Body of pancreas (tissue), 4 donors: Measurements from ENCODE around the gene VGLL4. TPM values are rescaled to one million over a fixed set of nuclear protein-coding genes. Genes with fewer than 3 reads are reported as not detected.

Source experiments
- ATAC-seq: fragments of 150-250 bp; one replicate; pipeline ENCODE4 v1.9.1; 2016
- DNase-seq, 4 donors: peaks; one replicate each; pipeline ENCODE4 v3.0.0-alpha.2; 2019
- H3K27ac ChIP-seq, 4 donors: fragments of 200-600 bp; sonication (generic); 1 replicate in 3 of 4; 2 replicates in 1 of 4; pipeline versions ENCODE4 v1.5.1 to v1.6.1; 2016 to 2019; ENCODE audit warnings: mild to moderate bottlenecking in 1 of 4, mixed read lengths in 1 of 4, moderate library complexity in 1 of 4
- H3K27me3 ChIP-seq, 2 donors: fragments of 200-600 bp; sonication (generic); one replicate each; pipeline ENCODE4 v1.6.0; 2016; ENCODE audit warnings: mild to moderate bottlenecking in 1 of 2
- H3K36me3 ChIP-seq, 2 donors: fragments of 200-600 bp; sonication (generic); replicated peaks in 1 of 2; 2 replicates each; pipeline ENCODE4 v1.5.1; 2016; ENCODE audit warnings: low read depth in 2 of 2; ENCODE audit not compliant: insufficient read depth in 1 of 2
- H3K4me1 ChIP-seq: fragments of 200-600 bp; sonication (generic); one replicate; pipeline ENCODE4 v1.6.0; 2016
- H3K4me3 ChIP-seq, 2 donors: fragments of 200-600 bp; sonication (generic); 1 replicate in 1 of 2; 2 replicates in 1 of 2; pipeline ENCODE4 v1.5.1; 2016 to 2019
- H3K9me3 ChIP-seq, 3 donors: fragments of 200-600 bp; sonication (generic); 1 replicate in 2 of 3; 2 replicates in 1 of 3; pipeline ENCODE4 v1.5.1; 2016
- CTCF ChIP-seq, 7 experiments: fragments of 450-650 bp in 4 of 7; fragments of 200-600 bp in 3 of 7; sonication (generic) in 3 of 7; IDR thresholded peaks; one replicate each; pipeline ENCODE4 v1.5.1; 2016 to 2019; ENCODE audit warnings: antibody characterized with exemption in 7 of 7
- POLR2A ChIP-seq, 3 donors: fragments of 450-650 bp; IDR thresholded peaks; one replicate each; pipeline ENCODE4 v1.6.1; 2016; ENCODE audit warnings: antibody characterized with exemption in 3 of 3, mild to moderate bottlenecking in 2 of 3
- WGBS, 2 donors: methylation state at CpG; one replicate each; pipeline ENCODE4 v1.1.5; 2017; 5-methylcytosine and 5-hydroxymethylcytosine counted together
- intact Hi-C: fragments of 100-400 bp; cut with DNase I; formaldehyde crosslinking; loops from one replicate; pipeline ENCODE4 v1.15.1; 2023
- total RNA-seq, 2 donors: library from RNA; depleted of rRNA; stranded (reverse); fragments of >200 nt; gene quantifications; one replicate each; pipeline ENCODE4 v1.1.0, GENCODE V29; 2016

Gene VGLL4
- total RNA-seq, 2 donors from 2014 or later: 66.4 to 91.0 TPM

GRCh38 chr3:11610044-11610671 is 33.6 kb downstream of the VGLL4 start:
- Histone ChIP-seq H3K27me3 (no peaks in the 10 kb centered on the region), H3K27ac (no peak overlapping the region), H3K36me3 (no peaks in the 10 kb centered on the region), H3K4me1 (peaks cover 38% of the 10 kb centered on the region), H3K9me3 (no peaks in the 10 kb centered on the region), H3K4me3 (no peak overlapping the region)
- TF ChIP-seq CTCF (IDR thresholded peaks at IDR 0.05) (no peak), POLR2A (IDR thresholded peaks at IDR 0.05) (no peak)
- intact Hi-C loops: no loop called here
- ATAC-seq (no peak), DNase-seq (no peak)
- WGBS, 2 donors: 89 to 92% methylated on average over 22 to 23 of the region's 23 CpGs

GRCh38 chr3:11609481-11609880 is 34.2 kb downstream of the VGLL4 start:
- WGBS, 2 donors: 78 to 84% methylated on average over 9 of the region's 9 CpGs
- ATAC-seq: no peak
- no peak overlapping the region for H3K4me3 ChIP-seq
- peaks cover 38% of the 10 kb centered on the region for H3K4me1 ChIP-seq
- no peak for TF ChIP-seq POLR2A (IDR thresholded peaks at IDR 0.05)
- no peak for TF ChIP-seq CTCF (IDR thresholded peaks at IDR 0.05)
- H3K36me3 ChIP-seq: no peaks in the 10 kb centered on the region
- H3K27me3 ChIP-seq: no peaks in the 10 kb centered on the region
- H3K9me3 ChIP-seq: no peaks in the 10 kb centered on the region
- DNase-seq: no peak
- intact Hi-C loops: no loop called here
- H3K27ac ChIP-seq: no peak overlapping the region

- Histone ChIP-seq H3K4me3 (no peak overlapping the region), H3K27ac (peak overlapping the region in 1 of 4 donors; percentile 8), H3K27me3 (no peaks in the 10 kb centered on the region), H3K9me3 (no peaks in the 10 kb centered on the region), H3K36me3 (no peaks in the 10 kb centered on the region), H3K4me1 (peaks cover 45% of the 10 kb centered on the region)
- ATAC-seq (no peak), DNase-seq (no peak)
- TF ChIP-seq CTCF (IDR thresholded peaks at IDR 0.05) (no peak), POLR2A (IDR thresholded peaks at IDR 0.05) (no peak)
- intact Hi-C loops: no loop called here
- 10 to 13% methylated on average over 3 of the region's 3 CpGs for whole genome bisulfite sequencing, 2 donors
These were observed 35.9 kb downstream of the VGLL4 start for GRCh38 chr3:11607816-11608215.

- Histone ChIP-seq H3K4me1 (peaks cover 50% of the 10 kb centered on the region), H3K4me3 (no peak overlapping the region), H3K27ac (no peak overlapping the region), H3K36me3 (no peaks in the 10 kb centered on the region), H3K9me3 (no peaks in the 10 kb centered on the region), H3K27me3 (no peaks in the 10 kb centered on the region)
- 84 to 96% methylated on average over 6 of the region's 6 CpGs for WGBS, 2 donors
- TF ChIP-seq CTCF (IDR thresholded peaks at IDR 0.05) (no peak), POLR2A (IDR thresholded peaks at IDR 0.05) (no peak)
- DNase-seq (no peak), ATAC-seq (no peak)
- intact Hi-C loops: no loop called here
These were observed 36.8 kb downstream of the VGLL4 start for GRCh38 chr3:11606865-11607440.
